A549 (cell line): ENCODE data around the gene CCL4L2.
"Not testable (repeated sequence)": the region's sequence is repeated elsewhere in the genome, so short reads cannot be mapped to it uniquely, and the experiment has no call there.

Experiments
- POLR2AphosphoS2 ChIP-seq: conservative IDR thresholded peaks from 2 replicates; pipeline ENCODE4 v1.6.1; 2012; ENCODE audit warnings: low read length, improper control_type of control experiment, inconsistent platforms
- RNF2 ChIP-seq: fragments of 200-600 bp; sonication (generic); IDR thresholded peaks from 2 replicates; pipeline ENCODE4 v1.6.1; 2016; ENCODE audit warnings: low read depth, mild to moderate bottlenecking, antibody characterized with exemption, moderate library complexity, borderline replicate concordance
- SREBF2 ChIP-seq: fragments of 450-650 bp; IDR thresholded peaks from 2 replicates; pipeline ENCODE4 v1.6.1; 2014; ENCODE audit warnings: mild to moderate bottlenecking, moderate library complexity
- TF ChIP-seq, protein P1 (sequence below): fragments of >200 bp; sonication (Bioruptor Twin); formaldehyde crosslinking; IDR thresholded peaks from 3 replicates; pipeline ENCODE4 v1.5.1; 2016

DNA sequence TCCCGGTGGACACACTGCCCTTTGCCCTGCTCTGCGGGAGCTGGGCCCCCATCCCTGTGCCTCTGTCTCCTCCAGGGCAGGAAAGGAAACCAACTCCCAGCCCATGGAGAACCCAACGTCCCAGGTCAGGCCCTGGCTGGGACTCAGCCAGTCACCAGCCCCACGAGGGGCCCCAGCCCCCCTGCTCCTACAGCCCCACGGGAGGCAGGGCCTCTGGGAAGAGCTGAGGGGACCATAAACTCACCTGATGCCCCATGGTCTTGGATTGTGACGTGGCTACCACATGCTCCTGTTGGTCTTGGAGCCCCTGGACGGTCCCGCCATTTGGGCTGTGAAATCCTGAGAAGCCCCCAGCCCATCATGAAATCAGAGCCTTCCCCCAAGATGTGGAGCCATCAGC, 42.0 kb upstream of the CCL4L2 start:
- TF ChIP-seq, protein P1, sequence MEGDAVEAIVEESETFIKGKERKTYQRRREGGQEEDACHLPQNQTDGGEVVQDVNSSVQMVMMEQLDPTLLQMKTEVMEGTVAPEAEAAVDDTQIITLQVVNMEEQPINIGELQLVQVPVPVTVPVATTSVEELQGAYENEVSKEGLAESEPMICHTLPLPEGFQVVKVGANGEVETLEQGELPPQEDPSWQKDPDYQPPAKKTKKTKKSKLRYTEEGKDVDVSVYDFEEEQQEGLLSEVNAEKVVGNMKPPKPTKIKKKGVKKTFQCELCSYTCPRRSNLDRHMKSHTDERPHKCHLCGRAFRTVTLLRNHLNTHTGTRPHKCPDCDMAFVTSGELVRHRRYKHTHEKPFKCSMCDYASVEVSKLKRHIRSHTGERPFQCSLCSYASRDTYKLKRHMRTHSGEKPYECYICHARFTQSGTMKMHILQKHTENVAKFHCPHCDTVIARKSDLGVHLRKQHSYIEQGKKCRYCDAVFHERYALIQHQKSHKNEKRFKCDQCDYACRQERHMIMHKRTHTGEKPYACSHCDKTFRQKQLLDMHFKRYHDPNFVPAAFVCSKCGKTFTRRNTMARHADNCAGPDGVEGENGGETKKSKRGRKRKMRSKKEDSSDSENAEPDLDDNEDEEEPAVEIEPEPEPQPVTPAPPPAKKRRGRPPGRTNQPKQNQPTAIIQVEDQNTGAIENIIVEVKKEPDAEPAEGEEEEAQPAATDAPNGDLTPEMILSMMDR = not testable (repeated sequence)
- not testable (repeated sequence) for TF ChIP-seq RNF2, SREBF2, POLR2AphosphoS2
